Dedifferentiated amniotic fluid mesenchymal stem cell (primary cell): ENCODE data around the gene ZNF79.

Experiments used
- DNase-seq: peaks from one replicate; pipeline ENCODE4 v3.0.0-alpha.2; 2016; ENCODE audit errors: extremely low spot score

The ZNF79 gene

DNA sequence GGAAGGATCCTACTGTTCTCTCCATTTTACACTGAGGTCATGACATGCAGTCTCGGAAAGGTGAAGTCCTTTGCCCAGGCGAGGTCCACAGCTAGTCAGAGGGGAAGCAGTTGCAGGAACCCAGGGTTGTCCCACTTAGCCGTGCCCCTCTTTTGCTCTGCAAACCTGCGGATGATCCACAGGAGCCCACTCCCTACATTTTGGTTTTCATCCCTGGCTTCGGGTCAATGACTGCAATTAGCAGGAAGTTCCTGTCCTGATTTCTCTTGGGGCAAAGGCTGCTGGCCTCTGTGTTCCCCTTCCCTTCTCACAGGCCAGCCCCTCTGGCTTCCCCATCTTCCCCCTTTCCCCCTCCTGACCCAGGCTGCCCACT, 25.9 kb upstream of the ZNF79 start:
- no peak for DNase-seq

DNA sequence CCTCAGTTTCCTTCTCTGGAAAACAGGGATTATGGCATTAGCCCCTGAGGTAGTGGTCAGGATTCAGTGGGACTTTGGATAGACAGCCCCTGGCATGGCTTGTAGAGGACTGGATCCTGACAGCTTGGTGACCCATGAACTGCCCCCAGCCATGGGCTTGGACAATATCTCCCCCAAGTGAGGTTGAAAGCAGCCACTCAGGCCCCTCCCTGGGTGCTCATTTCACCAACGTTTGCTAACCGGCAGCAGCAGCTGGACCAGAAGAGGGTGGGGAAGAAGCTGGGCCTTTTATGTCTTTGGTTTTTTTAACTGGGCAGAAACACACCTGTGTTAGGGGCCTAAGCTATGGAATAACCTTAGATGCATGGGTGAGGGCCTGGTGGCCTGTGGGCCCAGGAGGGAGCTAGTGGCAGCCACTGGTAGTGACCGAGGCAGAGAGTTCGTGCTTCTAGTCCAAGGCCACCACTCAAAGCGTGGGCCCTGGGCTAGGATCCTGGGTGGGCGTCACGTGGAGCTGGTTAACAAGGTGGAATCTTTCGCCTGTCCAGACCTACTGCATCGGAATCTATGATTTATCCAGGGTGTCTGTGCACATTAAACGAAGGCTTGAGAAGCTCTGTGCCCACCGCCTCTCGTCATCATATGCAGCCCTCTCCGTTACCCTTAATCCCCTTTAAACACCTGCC, 25.3 kb upstream of the ZNF79 start:
- DNase-seq, result no peak

DNA sequence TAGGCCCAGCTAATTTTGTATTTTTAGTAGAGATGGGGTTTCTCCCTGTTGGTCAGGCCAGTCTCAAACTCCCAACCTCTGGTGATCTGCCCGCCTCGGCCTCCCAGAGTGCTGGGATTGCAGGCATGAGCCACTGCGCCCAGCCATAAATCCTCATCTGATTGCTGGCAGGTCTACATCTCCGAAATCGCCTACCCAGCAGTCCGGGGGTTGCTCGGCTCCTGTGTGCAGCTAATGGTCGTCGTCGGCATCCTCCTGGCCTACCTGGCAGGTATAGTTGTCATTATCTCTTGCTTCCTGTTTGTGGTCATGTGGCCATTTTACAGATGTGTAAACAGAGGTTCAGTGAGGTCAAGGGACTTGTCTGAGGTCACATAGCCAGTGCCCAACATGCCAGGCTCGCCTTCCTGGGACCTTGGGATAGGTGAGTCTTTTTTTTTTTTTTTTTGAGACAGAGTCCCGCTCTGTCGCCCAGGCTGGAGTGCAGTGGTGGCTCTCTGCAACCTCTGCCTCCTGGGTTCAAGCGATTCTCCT, 24.4 kb upstream of the ZNF79 start:
- DNase-seq, result no peak

DNA sequence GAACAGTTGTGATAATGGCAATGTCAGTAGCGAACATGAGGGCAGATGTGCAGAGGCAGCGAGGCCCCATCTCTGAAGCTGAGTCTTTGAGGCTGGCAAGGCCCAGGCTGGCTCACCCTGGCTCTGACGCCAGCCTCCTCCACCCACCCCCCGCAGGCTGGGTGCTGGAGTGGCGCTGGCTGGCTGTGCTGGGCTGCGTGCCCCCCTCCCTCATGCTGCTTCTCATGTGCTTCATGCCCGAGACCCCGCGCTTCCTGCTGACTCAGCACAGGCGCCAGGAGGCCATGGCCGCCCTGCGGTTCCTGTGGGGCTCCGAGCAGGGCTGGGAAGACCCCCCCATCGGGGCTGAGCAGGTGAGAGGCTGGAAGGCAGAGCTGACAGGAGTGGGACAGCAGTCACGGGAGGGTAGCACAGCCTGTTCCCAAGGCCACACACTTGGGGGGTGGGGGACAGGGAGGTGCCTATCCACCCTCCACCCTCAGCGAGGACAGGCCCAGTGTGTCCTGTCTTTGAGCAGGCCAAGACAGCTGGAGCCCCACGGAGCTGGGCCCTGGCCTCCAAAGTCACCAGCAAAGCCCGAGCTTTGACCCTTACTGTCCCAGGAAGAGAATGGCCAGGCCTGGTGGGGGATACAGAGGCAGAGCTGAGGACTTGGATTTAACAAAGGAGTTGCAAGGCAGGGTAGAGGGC, 21.6 kb upstream of the ZNF79 start:
- DNase-seq, result no peak

DNA sequence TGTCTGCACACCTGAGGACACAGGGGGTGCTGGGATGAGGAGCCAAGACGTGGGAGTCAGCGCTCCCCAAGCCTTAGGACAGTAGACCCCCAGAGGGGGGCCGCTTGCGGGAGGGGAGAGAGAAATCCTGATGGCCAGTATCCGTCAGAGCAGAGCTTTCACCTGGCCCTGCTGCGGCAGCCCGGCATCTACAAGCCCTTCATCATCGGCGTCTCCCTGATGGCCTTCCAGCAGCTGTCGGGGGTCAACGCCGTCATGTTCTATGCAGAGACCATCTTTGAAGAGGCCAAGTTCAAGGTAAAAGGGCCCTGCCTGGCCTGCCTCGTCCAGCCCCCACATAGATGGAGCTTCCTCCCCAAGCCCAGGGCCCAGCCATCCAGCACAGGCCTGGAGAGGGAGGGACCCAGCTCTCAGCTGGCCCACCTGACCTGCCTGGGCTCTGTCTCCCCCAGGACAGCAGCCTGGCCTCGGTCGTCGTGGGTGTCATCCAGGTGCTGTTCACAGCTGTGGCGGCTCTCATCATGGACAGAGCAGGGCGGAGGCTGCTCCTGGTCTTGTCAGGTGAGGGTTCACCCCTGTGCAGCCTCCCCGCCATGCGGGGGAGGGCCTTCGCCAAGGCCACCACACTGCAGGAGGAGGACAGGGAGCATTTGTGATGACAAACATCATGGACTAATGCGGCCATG, 20.5 kb upstream of the ZNF79 start:
- no peak for DNase-seq

GRCh38 chr9:127404631-127405030, 19.6 kb upstream of the ZNF79 start:
- no peak for DNase-seq

DNA sequence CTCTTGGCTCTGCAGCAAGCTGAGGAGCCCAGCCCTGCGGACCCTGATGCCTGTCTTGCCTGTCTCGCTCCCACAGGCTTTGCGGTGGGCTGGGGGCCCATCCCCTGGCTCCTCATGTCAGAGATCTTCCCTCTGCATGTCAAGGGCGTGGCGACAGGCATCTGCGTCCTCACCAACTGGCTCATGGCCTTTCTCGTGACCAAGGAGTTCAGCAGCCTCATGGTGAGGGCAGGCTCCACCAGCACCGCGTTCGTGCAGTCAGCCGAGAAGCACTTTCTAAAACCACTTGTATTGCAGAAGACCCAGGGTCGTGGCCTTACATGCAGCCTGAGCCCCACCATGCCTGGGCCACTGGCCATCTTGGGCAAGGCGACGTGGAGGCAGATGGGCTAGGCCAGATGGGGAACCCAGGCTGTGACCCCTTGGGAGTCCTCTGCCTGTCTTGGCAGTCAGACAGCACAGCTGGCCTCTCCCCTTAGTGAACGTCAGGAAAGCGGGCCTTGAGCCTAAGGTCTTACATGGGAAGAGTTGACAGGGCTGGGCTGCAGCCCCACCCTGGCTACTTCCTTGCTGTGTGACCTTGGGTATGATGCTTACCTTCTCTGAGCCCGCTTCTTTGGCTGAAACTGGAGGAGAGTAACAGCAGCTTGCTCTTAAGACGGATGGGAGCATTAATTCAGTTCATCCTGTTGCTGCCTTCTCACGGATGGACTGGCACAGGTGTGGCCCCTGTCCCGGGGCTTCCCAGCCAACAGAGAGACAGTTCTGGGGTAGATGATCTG, 18.6 kb upstream of the ZNF79 start:
- no peak for DNase-seq

DNA sequence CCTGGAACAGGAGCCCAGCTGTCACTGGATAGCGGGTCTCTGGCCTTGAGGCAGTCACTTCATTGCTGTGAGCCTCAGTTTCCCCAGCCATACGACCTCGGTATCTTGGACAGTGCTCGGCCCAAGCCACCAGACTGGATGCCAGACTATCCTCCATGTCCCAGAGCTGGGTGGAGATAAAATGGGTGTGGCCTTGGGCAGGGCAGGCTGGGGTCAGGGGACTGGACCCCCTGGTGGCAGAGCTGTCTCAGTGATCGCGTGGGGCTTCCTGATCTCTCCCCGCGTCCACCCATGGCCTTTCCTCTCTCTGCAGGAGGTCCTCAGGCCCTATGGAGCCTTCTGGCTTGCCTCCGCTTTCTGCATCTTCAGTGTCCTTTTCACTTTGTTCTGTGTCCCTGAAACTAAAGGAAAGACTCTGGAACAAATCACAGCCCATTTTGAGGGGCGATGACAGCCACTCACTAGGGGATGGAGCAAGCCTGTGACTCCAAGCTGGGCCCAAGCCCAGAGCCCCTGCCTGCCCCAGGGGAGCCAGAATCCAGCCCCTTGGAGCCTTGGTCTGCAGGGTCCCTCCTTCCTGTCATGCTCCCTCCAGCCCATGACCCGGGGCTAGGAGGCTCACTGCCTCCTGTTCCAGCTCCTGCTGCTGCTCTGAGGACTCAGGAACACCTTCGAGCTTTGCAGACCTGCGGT, 17.2 kb upstream of the ZNF79 start:
- DNase-seq, result no peak

- DNase-seq, result no peak
Measured at GRCh38 chr9:127407492-127407843, 16.7 kb upstream of the ZNF79 start.

DNA sequence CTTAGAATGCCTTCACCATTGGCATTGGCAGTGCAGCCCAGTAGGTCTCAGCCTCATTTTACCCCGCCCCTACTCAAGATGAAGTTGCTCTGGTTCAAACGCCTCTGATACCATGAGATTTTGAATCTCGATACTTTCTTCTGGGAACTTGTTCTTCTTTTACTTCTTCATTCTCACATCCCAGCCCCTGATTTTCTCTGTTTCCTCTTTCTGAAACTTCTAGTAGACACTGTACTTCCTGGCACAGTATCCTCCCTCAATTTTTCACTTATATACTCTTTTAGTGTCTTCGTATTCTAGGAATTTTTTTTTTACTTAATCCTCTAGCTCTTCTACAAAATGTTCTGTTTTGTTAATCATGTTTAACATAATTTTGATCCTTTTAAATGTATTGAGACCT, 13.1 kb upstream of the ZNF79 start:
- no peak for DNase-seq

GRCh38 chr9:127415141-127415540, 9.0 kb upstream of the ZNF79 start:
- no peak for DNase-seq

DNA sequence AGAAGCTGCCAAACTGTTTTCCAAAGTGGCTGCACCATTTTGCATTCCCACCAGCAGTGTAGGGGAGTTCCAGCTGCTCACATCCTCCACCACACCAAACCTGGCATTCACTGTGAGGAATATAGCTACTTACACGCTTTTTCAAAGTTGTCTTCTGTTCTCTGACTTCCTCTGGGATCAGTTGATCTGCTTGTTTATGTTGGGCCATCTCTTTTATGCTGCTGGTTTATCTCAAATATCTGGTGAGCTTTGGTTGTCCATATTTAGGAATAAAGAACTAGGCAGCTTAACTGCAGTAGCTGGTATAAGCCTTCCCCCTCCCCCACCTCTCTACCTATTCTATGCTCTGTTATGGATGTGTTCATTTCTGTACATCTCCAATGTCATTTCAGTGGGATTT, 8.5 kb upstream of the ZNF79 start:
- no peak for DNase-seq

DNA sequence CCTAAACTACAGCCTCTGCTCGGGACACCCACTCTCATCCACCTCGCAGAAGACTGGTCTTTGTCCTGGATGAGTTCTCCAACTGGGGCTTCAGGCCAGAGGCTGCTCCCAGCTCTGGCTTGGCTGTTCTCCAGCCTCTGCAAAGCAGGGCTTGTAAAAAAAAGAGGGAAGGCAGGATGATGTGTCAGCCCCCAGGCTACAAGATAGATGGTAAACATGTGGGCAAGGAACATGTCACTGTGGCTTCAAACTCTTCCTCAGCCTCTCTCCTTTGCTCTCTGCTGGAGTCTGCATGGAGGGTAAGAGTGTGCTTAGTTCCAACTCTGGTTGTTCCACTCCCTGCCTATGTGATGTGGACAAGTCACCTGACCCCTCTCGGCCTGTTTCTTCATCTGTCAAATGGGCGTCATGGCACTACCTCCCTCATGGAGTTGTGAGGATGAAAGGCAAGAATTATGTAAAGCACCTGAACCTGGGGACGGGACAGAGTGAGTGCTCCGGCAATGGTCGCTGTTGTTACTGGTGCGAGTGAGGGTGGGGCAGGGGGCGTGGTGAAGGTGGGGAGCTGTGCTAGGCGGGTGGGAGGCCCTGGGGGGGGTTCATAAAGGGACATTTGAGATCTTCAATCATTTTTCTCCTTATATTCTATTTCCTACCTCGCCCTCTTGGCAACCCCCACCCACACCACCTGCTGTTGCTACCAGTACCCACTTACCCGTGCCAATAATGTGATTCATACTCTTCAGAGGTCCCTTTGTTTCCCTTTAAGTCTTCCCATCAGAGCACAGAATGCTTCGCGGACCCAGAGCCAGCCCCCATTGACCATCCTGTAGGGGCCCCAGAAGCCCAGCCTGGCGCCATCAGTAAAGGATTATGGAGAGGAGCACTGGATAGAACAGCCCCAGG, 6.8 kb upstream of the ZNF79 start:
- DNase-seq, result no peak

- no peak for DNase-seq
Measured at GRCh38 chr9:127418037-127418471, 6.1 kb upstream of the ZNF79 start.

DNA sequence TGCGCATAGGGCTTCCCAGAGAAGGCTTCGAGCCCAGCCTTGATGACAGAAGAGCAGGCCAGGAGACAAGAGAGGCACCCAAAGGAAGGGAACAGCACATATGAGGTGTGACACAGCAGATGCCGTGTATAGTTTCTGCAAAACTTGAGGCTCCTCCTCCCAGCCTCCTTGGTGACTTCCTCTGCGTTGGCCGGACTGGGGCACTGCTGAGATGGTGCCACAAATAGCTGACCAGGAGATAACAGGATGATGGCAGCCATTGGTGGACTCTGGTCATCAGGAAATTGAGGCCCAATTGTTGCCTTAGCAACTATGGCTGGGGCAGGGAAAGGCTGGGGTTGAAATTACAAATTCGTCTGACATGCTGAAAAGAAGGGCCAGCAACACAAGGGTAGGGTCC, 4.8 kb upstream of the ZNF79 start:
- DNase-seq, result no peak

DNA sequence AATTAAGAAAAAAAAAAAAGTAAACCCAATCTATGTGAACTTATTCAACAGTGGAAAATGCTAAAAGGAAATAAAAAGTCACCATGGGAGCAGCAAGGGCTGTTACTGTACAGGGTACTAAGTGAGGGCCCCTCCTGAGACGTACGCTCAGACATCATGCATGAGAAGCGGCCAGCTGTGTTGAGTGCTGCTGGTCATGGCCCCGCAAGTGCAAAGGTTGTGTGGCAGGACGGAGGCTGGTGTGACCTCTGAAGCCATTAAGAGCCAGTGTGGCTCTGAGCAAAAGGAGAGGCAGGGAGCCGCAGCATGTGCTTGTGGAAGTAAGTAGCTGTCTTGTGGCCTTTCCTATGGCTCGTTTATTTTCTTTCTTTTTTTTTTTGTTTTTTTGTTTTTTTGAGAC, 3.1 kb upstream of the ZNF79 start:
- no peak for DNase-seq

DNA sequence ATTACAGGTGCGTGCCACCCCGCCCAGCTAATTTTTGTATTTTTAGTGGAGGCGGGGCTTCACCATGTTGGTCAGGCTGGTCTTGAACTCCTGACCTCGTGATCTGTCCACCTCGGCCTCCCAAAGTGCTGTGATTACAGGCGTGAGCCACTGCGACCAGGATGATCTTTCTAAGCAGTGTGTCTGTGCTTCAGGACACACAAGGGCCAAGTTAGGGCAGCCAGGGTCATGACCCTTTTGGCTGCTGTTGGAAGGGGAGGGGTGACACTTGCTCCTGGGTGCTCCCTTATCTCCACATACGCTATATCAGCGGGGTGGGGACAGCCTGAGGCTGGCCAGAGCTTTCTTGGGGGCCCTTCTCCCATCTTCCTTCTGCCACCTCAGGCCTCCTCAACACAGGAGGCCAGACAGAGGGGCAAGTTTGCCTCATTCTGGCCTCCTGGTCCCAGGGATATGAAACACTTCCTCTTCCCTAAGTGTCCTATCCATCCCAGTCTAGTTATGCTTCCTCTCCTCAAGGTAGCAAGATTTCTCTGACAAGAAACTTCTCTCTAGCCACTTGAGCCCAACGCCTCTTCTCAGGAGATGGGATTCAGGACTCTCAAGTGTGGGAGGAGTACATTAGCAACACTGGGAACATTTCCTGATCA, 1.9 kb upstream of the ZNF79 start:
- DNase-seq, result no peak

DNA sequence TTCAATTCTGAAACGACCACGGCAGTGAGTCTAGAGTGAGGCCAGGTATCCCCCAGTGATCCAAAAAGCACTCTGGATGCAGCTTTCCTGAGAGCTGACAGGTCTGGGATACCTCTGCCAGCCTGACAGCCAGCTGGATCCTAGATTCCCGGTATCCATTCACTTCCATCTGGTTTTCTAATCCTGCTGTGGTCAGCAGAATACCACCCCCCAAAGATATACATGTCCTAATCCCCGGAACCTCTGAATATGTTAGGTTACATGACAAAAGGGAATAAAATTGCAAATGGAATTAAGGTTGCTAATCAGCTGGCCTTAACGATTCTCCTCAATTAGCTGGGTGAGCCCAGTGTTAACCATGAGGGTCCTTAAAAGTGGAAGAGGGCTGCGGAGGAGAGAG, 1.4 kb upstream of the ZNF79 start:
- DNase-seq, result no peak

DNA sequence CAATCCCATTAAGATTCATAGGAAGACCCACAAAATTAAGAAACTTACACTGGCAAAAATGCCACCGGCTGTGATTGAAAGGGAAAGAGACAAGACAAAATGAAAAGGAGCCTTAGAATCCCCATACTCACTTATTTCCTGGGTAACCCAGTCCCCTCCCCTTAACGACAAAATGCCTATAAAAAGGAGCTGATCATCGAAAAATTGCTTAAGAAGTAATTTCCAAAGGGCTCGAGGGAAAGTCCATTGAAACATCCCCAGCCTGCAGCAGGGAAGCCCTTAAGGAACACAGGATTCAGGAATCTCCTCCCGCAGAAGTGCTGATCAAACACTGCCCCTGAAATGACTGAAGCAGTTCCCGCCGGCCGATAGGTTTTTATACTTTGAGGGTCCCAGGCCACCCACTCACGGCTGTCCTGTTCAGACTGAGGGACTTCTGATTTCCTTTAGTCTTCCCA, 677 bp upstream of the ZNF79 start:
- no peak for DNase-seq

DNA sequence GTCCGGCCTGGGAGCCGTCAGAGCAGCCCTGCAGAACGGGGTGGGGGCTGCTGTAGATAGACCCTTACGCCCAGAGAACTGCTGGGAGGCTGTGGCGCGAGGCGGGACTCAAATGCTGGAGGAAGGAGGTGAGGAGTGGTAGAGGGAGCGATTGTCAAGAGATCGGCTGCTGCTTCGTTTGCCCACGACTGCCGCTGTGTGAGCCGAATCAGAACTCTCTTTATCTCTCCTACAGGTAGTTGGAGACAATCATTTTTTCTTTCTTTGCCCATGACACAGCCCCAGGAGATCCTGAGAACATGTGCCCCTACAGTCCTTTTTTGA, 456 bp downstream of the ZNF79 start:
- no peak for DNase-seq
